SKM-1 treated with dmso at 0.1 percent for 144 hours (cell line): ENCODE data around the gene TBATA.

Experiments
- DNase-seq: peaks from one replicate; lab custom pipeline; 2025; ENCODE audit not compliant: unreplicated experiment; lab: John Stamatoyannopoulos, UW

The TBATA gene

GRCh38 chr10:70747192-70747965 lies 37.8 kb downstream of the TBATA start:
- DNase-seq: no peak

GRCh38 chr10:70745555-70745954 lies 39.6 kb downstream of the TBATA start:
- DNase-seq: no peak

- DNase-seq: peak; percentile 69
These were observed 40.5 kb downstream of the TBATA start for GRCh38 chr10:70744617-70745143.

- DNase-seq: no peak
These were observed 41.3 kb downstream of the TBATA start for GRCh38 chr10:70743879-70744278.

- DNase-seq: no peak
These were observed 41.8 kb downstream of the TBATA start for GRCh38 chr10:70743430-70743788.

GRCh38 chr10:70742537-70743429 lies 42.4 kb downstream of the TBATA start:
- peak; percentile 21 for DNase-seq

GRCh38 chr10:70740406-70741288 lies 44.5 kb downstream of the TBATA start:
- DNase-seq: no peak

- DNase-seq: no peak
These were observed 46.4 kb downstream of the TBATA start for GRCh38 chr10:70738761-70739121.

- no peak for DNase-seq
These were observed 47.0 kb downstream of the TBATA start for GRCh38 chr10:70738006-70738760.

- no peak for DNase-seq
These were observed 47.9 kb downstream of the TBATA start for GRCh38 chr10:70737250-70737649.

- no peak for DNase-seq
These were observed 48.7 kb downstream of the TBATA start for GRCh38 chr10:70736525-70736924.

- DNase-seq: no peak
These were observed 50.0 kb downstream of the TBATA start for GRCh38 chr10:70735161-70735560.

GRCh38 chr10:70733051-70733450 lies 52.1 kb downstream of the TBATA start:
- DNase-seq: no peak

- DNase-seq: no peak
These were observed 52.6 kb downstream of the TBATA start for GRCh38 chr10:70732569-70732968.

GRCh38 chr10:70730955-70731354 lies 54.2 kb downstream of the TBATA start:
- no peak for DNase-seq

GRCh38 chr10:70729763-70730357 lies 55.3 kb downstream of the TBATA start:
- no peak for DNase-seq

GRCh38 chr10:70728328-70728727 lies 56.8 kb downstream of the TBATA start:
- no peak for DNase-seq

- no peak for DNase-seq
These were observed 58.2 kb downstream of the TBATA start for GRCh38 chr10:70726909-70727495.

GRCh38 chr10:70723771-70724170 lies 61.4 kb downstream of the TBATA start:
- no peak for DNase-seq
